ENCODE results near the gene CLN3.
"Not testable (repeated sequence)": the region's sequence is repeated elsewhere in the genome, so short reads cannot be mapped to it uniquely, and the experiment has no call there.

CLN3 gene

DNA sequence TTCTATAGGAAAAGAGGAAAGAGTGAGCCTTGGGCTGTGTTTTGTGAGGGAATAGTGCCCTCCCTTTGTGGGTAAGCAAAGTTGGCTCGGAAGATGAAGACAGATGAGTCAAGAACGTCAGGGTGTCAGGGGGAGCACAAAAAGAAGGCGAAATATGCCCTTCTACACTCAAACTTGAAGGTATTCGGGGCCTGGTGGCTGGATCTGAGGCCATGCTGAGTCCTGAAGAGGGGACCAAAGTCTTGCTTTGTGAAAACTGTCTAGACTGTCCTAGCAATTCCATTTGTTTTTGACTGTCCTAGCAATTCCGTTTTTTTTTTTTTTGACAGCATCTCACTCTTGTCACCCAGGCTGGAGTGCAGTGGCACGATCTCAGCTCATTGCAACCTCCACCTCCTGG, 53.0 kb downstream of the CLN3 start:
- not testable (repeated sequence) for H3K36me3 ChIP-seq (ENCODE audit: control insufficient read depth, low read length); H3K27ac ChIP-seq (ENCODE audit: low read depth, low read length); H3K4me1 ChIP-seq (ENCODE audit: control insufficient read depth, low read length); H3K4me3 ChIP-seq (ENCODE audit: low read length); H3K9me3 ChIP-seq (ENCODE audit: control insufficient read depth, insufficient read depth, low read length); H3F3A ChIP-seq (ENCODE audit: control insufficient read depth, insufficient read depth); H3K79me2 ChIP-seq (ENCODE audit: control insufficient read depth, low read length); H3K9me2 ChIP-seq (replicated peaks; ENCODE audit: control insufficient read depth, low read length); H4K20me1 ChIP-seq (ENCODE audit: control insufficient read depth, insufficient read depth, low read depth, low read length); H3K27me3 ChIP-seq (ENCODE audit: control insufficient read depth, low read length); H3K4me2 ChIP-seq (ENCODE audit: low read length)

DNA sequence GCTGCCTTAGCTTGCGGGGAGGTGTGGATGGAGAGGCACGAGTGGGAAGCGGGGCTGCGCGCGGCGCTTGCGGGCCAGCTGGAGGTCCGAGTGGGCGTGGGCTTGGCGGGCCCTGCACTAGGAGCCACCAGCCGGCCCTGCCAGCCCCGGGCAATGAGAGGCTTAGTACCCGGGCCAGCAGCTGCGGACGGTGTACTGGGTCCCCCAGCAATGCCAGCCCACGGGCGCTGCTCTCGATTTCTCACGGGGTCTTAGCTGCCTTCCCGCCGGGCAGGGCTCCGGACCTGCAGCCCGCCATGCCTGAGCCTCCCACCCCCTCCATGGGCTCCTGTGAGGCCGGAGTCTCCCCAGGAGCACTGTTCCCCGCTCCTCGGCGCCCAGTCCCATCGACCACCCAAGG, 56.5 kb downstream of the CLN3 start:
- H3K79me2 ChIP-seq (ENCODE audit: control insufficient read depth, low read length); H3K9me2 ChIP-seq (replicated peaks; ENCODE audit: control insufficient read depth, low read length); H3K4me1 ChIP-seq (ENCODE audit: control insufficient read depth, low read length); H3K36me3 ChIP-seq (ENCODE audit: control insufficient read depth, low read length); H3F3A ChIP-seq (ENCODE audit: control insufficient read depth, insufficient read depth); H4K20me1 ChIP-seq (ENCODE audit: control insufficient read depth, insufficient read depth, low read depth, low read length); H3K4me3 ChIP-seq (ENCODE audit: low read length); H3K9me3 ChIP-seq (ENCODE audit: control insufficient read depth, insufficient read depth, low read length); H3K27ac ChIP-seq (ENCODE audit: low read depth, low read length); H3K4me2 ChIP-seq (ENCODE audit: low read length); H3K27me3 ChIP-seq (ENCODE audit: control insufficient read depth, low read length): not testable (repeated sequence)
